CD4-positive, CD25-positive, alpha-beta regulatory T cell (primary cell): Measurements from ENCODE around the gene SMG5. TPM values are rescaled to one million over a fixed set of nuclear protein-coding genes. Genes with fewer than 3 reads are reported as not detected.

ENCODE experiments used
- ATAC-seq, 2 donors: fragments of 150-1000 bp; cut with Tn5 transposase; one replicate each; pipeline ENCODE4 v1.10.0; 2021; ENCODE audit warnings: low read depth in 2 of 2, moderate number of reproducible peaks in 2 of 2, moderate library complexity in 1 of 2
- DNase-seq, 3 donors: peaks; one replicate each; pipeline versions ENCODE4 v3.0.0 to v3.0.0-alpha.2; 2012 to 2022; ENCODE audit warnings: mixed read lengths in 1 of 3
- H3K27ac ChIP-seq: one replicate; pipeline ENCODE4 v1.7.0; 2013; ENCODE audit warnings: mild to moderate bottlenecking, low read length; ENCODE audit not compliant: insufficient read depth, poor library complexity, severe bottlenecking
- H3K27me3 ChIP-seq: one replicate; pipeline ENCODE4 v1.7.0; 2013; ENCODE audit warnings: low read length; ENCODE audit not compliant: control insufficient read depth, insufficient read depth
- H3K36me3 ChIP-seq: one replicate; pipeline ENCODE4 v1.7.0; 2013; ENCODE audit warnings: mild to moderate bottlenecking, low read length, moderate library complexity; ENCODE audit not compliant: control insufficient read depth, insufficient read depth
- H3K4me1 ChIP-seq: 2 replicates; pipeline ENCODE4 v1.7.0; 2013; ENCODE audit warnings: mild to moderate bottlenecking, low read length; ENCODE audit not compliant: insufficient read depth, control insufficient read depth, poor library complexity, severe bottlenecking
- H3K4me3 ChIP-seq: one replicate; pipeline ENCODE4 v1.7.0; 2013; ENCODE audit warnings: low read depth, mild to moderate bottlenecking, low read length, moderate library complexity
- H3K9me3 ChIP-seq, 2 experiments: 1 replicate in 1 of 2; 2 replicates in 1 of 2; pipeline ENCODE4 v1.7.0; 2013; ENCODE audit warnings: low read length in 2 of 2, mild to moderate bottlenecking in 1 of 2, moderate library complexity in 1 of 2; ENCODE audit not compliant: control insufficient read depth in 2 of 2
- H3K27ac Mint-ChIP-seq, 3 donors: one replicate each; pipeline ENCODE4 v1.8.0; 2020 to 2022; ENCODE audit warnings: mild to moderate bottlenecking in 3 of 3, mixed read lengths in 3 of 3, moderate library complexity in 2 of 3
- H3K27me3 Mint-ChIP-seq: one replicate; pipeline ENCODE4 v1.8.0; 2022; ENCODE audit warnings: mild to moderate bottlenecking, mixed read lengths
- H3K36me3 Mint-ChIP-seq: one replicate; pipeline ENCODE4 v1.8.0; 2020; ENCODE audit warnings: mixed read lengths
- H3K4me1 Mint-ChIP-seq, 4 donors: one replicate each; pipeline ENCODE4 v1.8.0; 2020 to 2022; ENCODE audit warnings: mixed read lengths in 4 of 4, mild to moderate bottlenecking in 1 of 4
- H3K4me3 Mint-ChIP-seq, 4 donors: one replicate each; pipeline ENCODE4 v1.8.0; 2020 to 2022; ENCODE audit warnings: mild to moderate bottlenecking in 4 of 4, mixed read lengths in 4 of 4, moderate library complexity in 3 of 4
- H3K9me3 Mint-ChIP-seq, 7 donors: one replicate each; pipeline ENCODE4 v1.8.0; 2020 to 2022; ENCODE audit warnings: mixed read lengths in 7 of 7, mild to moderate bottlenecking in 3 of 7, moderate library complexity in 2 of 7
- polyA plus RNA-seq, 4 donors: library from polyadenylated mRNA; unstranded; fragments of 300-500 nt; fragmentation: Illumina TruSeq; gene quantifications; one replicate each; pipeline ENCODE4 v1.2.3, GENCODE V29; 2021
- total RNA-seq: library from RNA; stranded (reverse); gene quantifications from one replicate; pipeline ENCODE4 v1.2.3, GENCODE V29; 2022

SMG5 gene
- total and polyA plus RNA-seq, 5 donors from 2014 or later, result 12.0 to 64.0 (median 14.4) TPM

- no peaks in the 10 kb centered on the region for H3K9me3 Mint-ChIP-seq
- H3K9me3 ChIP-seq, result no peaks in the 10 kb centered on the region
- H3K27ac ChIP-seq, result peak overlapping the region; percentile 90
- peaks cover 28% of the 10 kb centered on the region for H3K4me1 ChIP-seq
- H3K27me3 ChIP-seq, result no peaks in the 10 kb centered on the region
- peak overlapping the region; percentile 93 to 99 (median 98) for H3K4me3 Mint-ChIP-seq
- H3K4me3 ChIP-seq, result peak overlapping the region; percentile 97
- DNase-seq (peak in 2 of 3 donors; percentile 14 to 36), ATAC-seq (no peak)
- no peaks in the 10 kb centered on the region for H3K27me3 Mint-ChIP-seq
- peaks cover 31% of the 10 kb centered on the region for H3K36me3 ChIP-seq
- peaks cover 18 to 50% (median 30%) of the 10 kb centered on the region in 4 donors for H3K4me1 Mint-ChIP-seq
- peaks cover 17% of the 10 kb centered on the region for H3K36me3 Mint-ChIP-seq
- H3K27ac Mint-ChIP-seq, result peak overlapping the region; percentile 52 to 96 (median 82)
These were observed 1.3 kb downstream of the SMG5 start for GRCh38 chr1:156281281-156281680.

GRCh38 chr1:156279837-156280236 is 2.8 kb downstream of the SMG5 start:
- H3K4me3 Mint-ChIP-seq, result peak overlapping the region; percentile 26 to 99 (median 58)
- peak overlapping the region in 2 of 3 donors; percentile 43 to 80 for H3K27ac Mint-ChIP-seq
- H3K4me1 Mint-ChIP-seq, result peaks cover 18 to 50% (median 29%) of the 10 kb centered on the region in 4 donors
- Histone ChIP-seq H3K27ac (no peak overlapping the region), H3K4me1 (peaks cover 28% of the 10 kb centered on the region), H3K4me3 (no peak overlapping the region), H3K27me3 (no peaks in the 10 kb centered on the region), H3K9me3 (no peaks in the 10 kb centered on the region), H3K36me3 (peaks cover 41% of the 10 kb centered on the region)
- no peak for DNase-seq
- no peak for ATAC-seq
- H3K9me3 Mint-ChIP-seq, result no peaks in the 10 kb centered on the region
- H3K36me3 Mint-ChIP-seq, result peaks cover 19% of the 10 kb centered on the region
- H3K27me3 Mint-ChIP-seq, result no peaks in the 10 kb centered on the region

DNA sequence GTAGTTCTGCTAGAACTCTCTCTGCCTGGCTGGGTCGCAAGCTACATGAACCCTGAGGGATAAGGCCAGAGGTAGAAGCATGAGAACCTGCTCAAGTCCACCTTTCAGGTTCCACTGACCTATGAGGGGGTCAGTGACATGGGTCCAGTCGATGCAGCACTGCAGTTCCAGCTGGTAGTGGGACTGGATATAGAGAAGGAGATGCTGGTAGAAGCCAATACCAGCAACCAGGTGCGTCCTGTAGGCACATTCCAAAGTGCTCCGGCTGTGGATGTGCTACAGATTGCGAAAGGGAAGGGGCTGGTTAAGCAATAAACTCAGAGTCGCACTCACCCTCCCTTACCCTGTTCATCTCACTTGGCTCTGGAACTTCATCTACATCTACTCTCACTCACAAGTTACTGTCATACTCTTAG is 5.7 kb downstream of the SMG5 start:
- Mint-ChIP-seq H3K36me3 (peaks cover 40% of the 10 kb centered on the region), H3K27ac (no peak overlapping the region), H3K4me1 (peaks cover 11 to 28% (median 18%) of the 10 kb centered on the region in 4 donors), H3K27me3 (no peaks in the 10 kb centered on the region), H3K9me3 (no peaks in the 10 kb centered on the region), H3K4me3 (peak overlapping the region in 1 of 4 donors; percentile 12)
- Histone ChIP-seq H3K4me3 (no peak overlapping the region), H3K9me3 (no peaks in the 10 kb centered on the region), H3K27me3 (no peaks in the 10 kb centered on the region), H3K36me3 (peaks cover 69% of the 10 kb centered on the region), H3K4me1 (peaks cover 16% of the 10 kb centered on the region), H3K27ac (no peak overlapping the region)
- no peak for ATAC-seq
- DNase-seq, result no peak

- H3K27ac Mint-ChIP-seq, result no peak overlapping the region
These were observed 6.1 kb downstream of the SMG5 start for GRCh38 chr1:156276532-156276931.

DNA sequence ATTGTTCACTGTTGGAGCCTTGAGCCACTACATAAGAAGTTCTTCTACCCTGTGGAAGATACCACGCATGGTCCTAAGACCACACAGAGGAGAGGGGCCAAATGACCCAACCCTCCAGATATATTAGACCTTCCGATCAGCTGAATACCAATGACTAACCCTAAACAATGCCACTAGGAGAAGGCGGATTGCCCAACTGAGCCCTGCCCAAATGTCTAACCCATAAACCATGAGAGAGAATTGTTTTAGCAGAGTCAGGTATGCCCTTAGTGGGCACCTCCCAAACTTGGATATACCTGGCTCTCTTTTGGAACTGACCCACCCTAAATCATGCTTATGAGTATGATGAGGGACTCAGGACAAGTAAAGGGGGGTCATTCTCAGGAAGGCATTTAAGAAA is 12.3 kb downstream of the SMG5 start:
- H3K4me1 Mint-ChIP-seq, result peaks cover 0 to 7% (median under 1%) of the 10 kb centered on the region in 4 donors
- no peaks in the 10 kb centered on the region for H3K4me1 ChIP-seq
- H3K4me3 ChIP-seq, result no peak overlapping the region
- no peaks in the 10 kb centered on the region for H3K9me3 ChIP-seq
- no peak overlapping the region for H3K4me3 Mint-ChIP-seq
- no peak for ATAC-seq
- no peaks in the 10 kb centered on the region for H3K27me3 ChIP-seq
- H3K27me3 Mint-ChIP-seq, result no peaks in the 10 kb centered on the region
- H3K36me3 Mint-ChIP-seq, result peaks cover 63% of the 10 kb centered on the region
- no peak overlapping the region for H3K27ac ChIP-seq
- H3K36me3 ChIP-seq, result peaks cover 89% of the 10 kb centered on the region
- peaks cover 0 to 1% (median 0%) of the 10 kb centered on the region in 7 donors for H3K9me3 Mint-ChIP-seq
- H3K27ac Mint-ChIP-seq, result peak overlapping the region in 1 of 3 donors; percentile 32
- DNase-seq, result no peak

More at GRCh38 chr1:156276532-156276931, 6.1 kb downstream of the SMG5 start:
- Mint-ChIP-seq H3K4me1 (peaks cover 11 to 24% (median 17%) of the 10 kb centered on the region in 4 donors), H3K9me3 (no peaks in the 10 kb centered on the region), H3K4me3 (no peak overlapping the region), H3K36me3 (peaks cover 42% of the 10 kb centered on the region), H3K27me3 (no peaks in the 10 kb centered on the region)
- H3K27me3 ChIP-seq, result no peaks in the 10 kb centered on the region
- no peak for DNase-seq
- H3K4me1 ChIP-seq, result peaks cover 11% of the 10 kb centered on the region
- H3K4me3 ChIP-seq, result no peak overlapping the region
- H3K9me3 ChIP-seq, result no peaks in the 10 kb centered on the region
- no peak for ATAC-seq
- peaks cover 73% of the 10 kb centered on the region for H3K36me3 ChIP-seq
- H3K27ac ChIP-seq, result no peak overlapping the region

GRCh38 chr1:156268336-156268735 is 14.3 kb downstream of the SMG5 start:
- no peaks in the 10 kb centered on the region for H3K27me3 Mint-ChIP-seq
- peaks cover 64% of the 10 kb centered on the region for H3K36me3 Mint-ChIP-seq
- no peaks in the 10 kb centered on the region for H3K27me3 ChIP-seq
- no peak overlapping the region for H3K4me3 Mint-ChIP-seq
- DNase-seq (no peak), ATAC-seq (no peak)
- no peaks in the 10 kb centered on the region for H3K9me3 ChIP-seq
- no peak overlapping the region for H3K27ac Mint-ChIP-seq
- H3K4me1 ChIP-seq, result no peaks in the 10 kb centered on the region
- no peak overlapping the region for H3K4me3 ChIP-seq
- no peak overlapping the region for H3K27ac ChIP-seq
- peaks cover 0 to 9% (median 0%) of the 10 kb centered on the region in 4 donors for H3K4me1 Mint-ChIP-seq
- H3K36me3 ChIP-seq, result peaks cover 86% of the 10 kb centered on the region
- H3K9me3 Mint-ChIP-seq, result peaks cover 0 to 1% (median 0%) of the 10 kb centered on the region in 7 donors

- Mint-ChIP-seq H3K4me1 (peaks cover 0 to 5% (median 0%) of the 10 kb centered on the region in 4 donors), H3K36me3 (peaks cover 64% of the 10 kb centered on the region), H3K27ac (no peak overlapping the region), H3K4me3 (no peak overlapping the region), H3K9me3 (peaks cover 0 to 1% (median 0%) of the 10 kb centered on the region in 7 donors), H3K27me3 (no peaks in the 10 kb centered on the region)
- H3K9me3 ChIP-seq, result no peaks in the 10 kb centered on the region
- H3K4me1 ChIP-seq, result no peaks in the 10 kb centered on the region
- H3K36me3 ChIP-seq, result peaks cover 85% of the 10 kb centered on the region
- no peak overlapping the region for H3K4me3 ChIP-seq
- H3K27me3 ChIP-seq, result no peaks in the 10 kb centered on the region
- ATAC-seq (no peak), DNase-seq (no peak)
- no peak overlapping the region for H3K27ac ChIP-seq
These were observed 16.6 kb downstream of the SMG5 start for GRCh38 chr1:156266051-156266450.

GRCh38 chr1:156263288-156263655 is 19.4 kb downstream of the SMG5 start:
- Histone ChIP-seq H3K4me3 (no peak overlapping the region), H3K9me3 (no peaks in the 10 kb centered on the region), H3K36me3 (peaks cover 93% of the 10 kb centered on the region), H3K4me1 (no peaks in the 10 kb centered on the region), H3K27ac (no peak overlapping the region), H3K27me3 (no peaks in the 10 kb centered on the region)
- Mint-ChIP-seq H3K27ac (peak overlapping the region in 2 of 3 donors; percentile 7 to 11), H3K4me1 (peaks cover 0 to 3% (median 0%) of the 10 kb centered on the region in 4 donors), H3K36me3 (peaks cover 65% of the 10 kb centered on the region), H3K27me3 (no peaks in the 10 kb centered on the region), H3K9me3 (peaks cover 0 to 1% (median 0%) of the 10 kb centered on the region in 7 donors), H3K4me3 (no peak overlapping the region)
- no peak for DNase-seq
- no peak for ATAC-seq
